ENCODE results near the gene TNRC18.

The TNRC18 gene

DNA sequence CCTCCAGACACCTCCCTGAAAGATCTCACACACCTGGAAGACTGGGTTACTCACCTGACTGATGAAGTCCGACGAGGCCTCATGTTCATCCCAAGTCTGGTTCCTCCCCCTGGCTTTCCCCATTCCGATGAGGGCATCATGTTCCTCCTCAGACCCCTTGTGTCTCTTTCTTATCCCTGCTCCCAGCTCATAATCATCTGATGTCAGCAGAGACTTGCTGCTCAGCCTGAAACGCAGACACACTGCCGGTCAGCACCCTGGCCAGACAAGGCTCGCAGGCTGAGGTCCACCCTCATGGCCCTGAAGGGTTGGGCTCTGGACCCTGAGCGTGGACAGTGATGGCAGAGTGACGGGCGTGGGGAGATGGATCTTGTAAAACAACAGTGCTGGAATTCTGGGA, 64.3 kb downstream of the TNRC18 start:
- Mint-ChIP-seq H3K4me1 (peaks cover 10% of the 10 kb centered on the region), H3K27ac (no peak overlapping the region), H3K4me3 (no peak overlapping the region), H3K36me3 (ENCODE audit: low read depth) (peaks cover 70% of the 10 kb centered on the region), H3K9me3 (no peaks in the 10 kb centered on the region), H3K27me3 (ENCODE audit: low read depth) (no peaks in the 10 kb centered on the region)
- TF ChIP-seq, protein P1, sequence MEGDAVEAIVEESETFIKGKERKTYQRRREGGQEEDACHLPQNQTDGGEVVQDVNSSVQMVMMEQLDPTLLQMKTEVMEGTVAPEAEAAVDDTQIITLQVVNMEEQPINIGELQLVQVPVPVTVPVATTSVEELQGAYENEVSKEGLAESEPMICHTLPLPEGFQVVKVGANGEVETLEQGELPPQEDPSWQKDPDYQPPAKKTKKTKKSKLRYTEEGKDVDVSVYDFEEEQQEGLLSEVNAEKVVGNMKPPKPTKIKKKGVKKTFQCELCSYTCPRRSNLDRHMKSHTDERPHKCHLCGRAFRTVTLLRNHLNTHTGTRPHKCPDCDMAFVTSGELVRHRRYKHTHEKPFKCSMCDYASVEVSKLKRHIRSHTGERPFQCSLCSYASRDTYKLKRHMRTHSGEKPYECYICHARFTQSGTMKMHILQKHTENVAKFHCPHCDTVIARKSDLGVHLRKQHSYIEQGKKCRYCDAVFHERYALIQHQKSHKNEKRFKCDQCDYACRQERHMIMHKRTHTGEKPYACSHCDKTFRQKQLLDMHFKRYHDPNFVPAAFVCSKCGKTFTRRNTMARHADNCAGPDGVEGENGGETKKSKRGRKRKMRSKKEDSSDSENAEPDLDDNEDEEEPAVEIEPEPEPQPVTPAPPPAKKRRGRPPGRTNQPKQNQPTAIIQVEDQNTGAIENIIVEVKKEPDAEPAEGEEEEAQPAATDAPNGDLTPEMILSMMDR (IDR thresholded peaks at IDR 0.05; ENCODE audit: unreplicated experiment in 3 of 3), result no peak

DNA sequence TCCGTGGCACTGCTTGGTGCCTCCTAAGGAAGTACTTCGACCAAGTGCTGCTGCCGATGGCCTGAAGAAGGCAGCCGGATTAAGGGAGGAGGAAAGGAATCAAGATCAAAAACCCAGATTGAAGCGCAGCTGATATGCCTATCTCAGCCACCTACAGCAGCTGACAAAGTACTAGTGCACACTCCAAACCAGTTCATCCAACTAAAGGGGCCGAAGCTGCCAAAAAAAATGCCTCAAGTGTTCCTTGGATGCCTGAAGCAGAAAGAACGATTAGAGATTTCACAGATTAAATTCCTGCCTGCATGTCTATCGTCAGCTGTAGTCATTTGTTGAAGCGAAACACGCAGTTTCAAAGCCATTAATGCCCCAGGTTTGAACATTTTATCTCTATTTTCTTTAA, 65.7 kb downstream of the TNRC18 start:
- TF ChIP-seq, protein P1 (IDR thresholded peaks at IDR 0.05; ENCODE audit: unreplicated experiment in 3 of 3), result no peak
- Mint-ChIP-seq H3K27ac (no peak overlapping the region), H3K36me3 (ENCODE audit: low read depth) (peaks cover 77% of the 10 kb centered on the region), H3K4me3 (no peak overlapping the region), H3K27me3 (ENCODE audit: low read depth) (no peaks in the 10 kb centered on the region), H3K9me3 (no peaks in the 10 kb centered on the region), H3K4me1 (peaks cover 15% of the 10 kb centered on the region)

- TF ChIP-seq, protein P1 (IDR thresholded peaks at IDR 0.05; ENCODE audit: unreplicated experiment in 3 of 3), result no peak
These were observed 66.9 kb downstream of the TNRC18 start for GRCh38 chr7:5356751-5357119.

GRCh38 chr7:5354460-5355232, 69.0 kb downstream of the TNRC18 start:
- H3K9me3 Mint-ChIP-seq, result no peaks in the 10 kb centered on the region
- H3K27me3 Mint-ChIP-seq (ENCODE audit: low read depth), result no peaks in the 10 kb centered on the region
- H3K36me3 Mint-ChIP-seq (ENCODE audit: low read depth), result peaks cover 87% of the 10 kb centered on the region
- H3K4me3 Mint-ChIP-seq, result peak overlapping the region in 1 of 3 experiments; percentile 5
- H3K27ac Mint-ChIP-seq, result peak overlapping the region; percentile 37 to 58 (median 42)
- TF ChIP-seq, protein P1 (IDR thresholded peaks at IDR 0.05; ENCODE audit: unreplicated experiment in 3 of 3), result no peak
- peaks cover 38% of the 10 kb centered on the region for H3K4me1 Mint-ChIP-seq

More at GRCh38 chr7:5356751-5357119, 66.9 kb downstream of the TNRC18 start:
- H3K36me3 Mint-ChIP-seq (ENCODE audit: low read depth), result peaks cover 89% of the 10 kb centered on the region
- H3K27me3 Mint-ChIP-seq (ENCODE audit: low read depth), result no peaks in the 10 kb centered on the region
- peaks cover 27% of the 10 kb centered on the region for H3K4me1 Mint-ChIP-seq
- H3K4me3 Mint-ChIP-seq, result no peak overlapping the region
- H3K9me3 Mint-ChIP-seq, result no peaks in the 10 kb centered on the region
- no peak overlapping the region for H3K27ac Mint-ChIP-seq

GRCh38 chr7:5352440-5353010, 71.1 kb downstream of the TNRC18 start:
- Mint-ChIP-seq H3K4me3 (no peak overlapping the region), H3K36me3 (ENCODE audit: low read depth) (peaks cover 77% of the 10 kb centered on the region), H3K9me3 (no peaks in the 10 kb centered on the region), H3K4me1 (peaks cover 42% of the 10 kb centered on the region), H3K27me3 (ENCODE audit: low read depth) (no peaks in the 10 kb centered on the region), H3K27ac (no peak overlapping the region)
- TF ChIP-seq, protein P1 (IDR thresholded peaks at IDR 0.05; ENCODE audit: unreplicated experiment in 3 of 3), result no peak

Data from nephron (organoid).